HPDE6-E6E7 (cell line): ENCODE results near the gene SMC1A.
A peak's percentile ranks its signal among the peaks of the same experiment; 100 is the strongest.
"Not testable (repeated sequence)": the region's sequence is repeated elsewhere in the genome, so short reads cannot be mapped to it uniquely, and the experiment has no call there.

Source experiments
- DNase-seq: peaks from one replicate; pipeline ENCODE4 v3.0.0; 2011; ENCODE audit warnings: missing footprints; ENCODE audit errors: extremely low spot score

Gene SMC1A

DNA sequence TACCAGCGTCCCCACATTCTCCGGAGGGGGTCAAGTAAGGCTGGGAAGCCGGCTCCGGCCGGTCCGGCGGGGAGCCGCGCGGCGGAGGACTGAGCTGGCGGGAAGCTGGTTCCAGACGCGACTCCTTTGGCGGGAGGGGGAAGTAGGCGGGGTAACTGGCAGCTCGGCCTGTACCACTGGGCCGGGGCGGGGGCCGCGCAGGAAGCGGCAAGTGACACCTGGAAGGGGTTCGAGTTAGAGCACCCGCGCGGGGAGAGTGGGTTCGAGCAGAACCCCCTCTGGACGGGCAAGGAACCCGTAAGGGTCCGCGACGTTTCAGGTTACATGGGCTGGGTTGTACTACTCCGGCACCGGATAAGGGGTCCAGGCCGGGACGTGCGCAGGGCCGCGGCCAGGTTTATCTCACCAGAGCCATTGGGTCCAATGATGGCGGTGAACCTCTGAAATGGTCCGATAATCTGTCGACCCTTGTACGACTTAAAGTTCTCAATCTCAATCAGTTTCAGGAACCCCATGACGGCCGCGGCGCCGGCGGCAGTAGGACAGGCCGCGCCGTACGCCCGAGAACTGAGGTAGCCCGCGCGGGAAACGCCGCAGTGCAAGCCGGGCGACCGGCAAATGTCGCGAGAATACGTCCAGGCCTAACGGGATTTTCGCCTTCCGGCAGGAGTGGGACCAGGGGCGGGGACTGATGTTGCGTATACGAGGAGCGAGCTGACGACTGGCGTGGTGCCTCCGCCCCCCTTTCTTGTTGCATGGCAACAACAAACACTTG, at the start of gene SMC1A:
Gene SMC1A, minus strand, starts transcription at position 569 of the 775 bp plus-strand sequence. Its CDS starts 54 bp downstream, at position 515.
- peak; percentile 99 for DNase-seq

DNA sequence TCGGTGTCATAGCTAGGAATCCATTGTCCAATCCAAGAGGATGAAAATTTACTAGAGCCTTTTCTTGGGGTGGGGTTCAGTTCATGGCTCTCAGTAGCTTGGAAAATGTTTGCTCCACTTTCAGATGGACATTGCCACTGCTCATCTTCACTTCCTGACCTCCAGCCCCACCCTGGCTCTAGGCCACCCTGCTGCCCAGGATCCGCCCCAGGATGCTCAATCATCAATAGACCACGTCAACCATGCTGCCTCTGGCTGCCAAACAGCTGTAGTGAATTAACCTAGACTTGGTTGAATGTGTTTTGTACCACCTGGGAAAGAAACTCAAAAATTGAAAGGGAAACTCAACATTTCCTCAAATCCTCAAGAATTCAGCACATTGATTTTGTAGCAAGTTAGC, 48.9 kb upstream of the SMC1A start:
- no peak for DNase-seq

DNA sequence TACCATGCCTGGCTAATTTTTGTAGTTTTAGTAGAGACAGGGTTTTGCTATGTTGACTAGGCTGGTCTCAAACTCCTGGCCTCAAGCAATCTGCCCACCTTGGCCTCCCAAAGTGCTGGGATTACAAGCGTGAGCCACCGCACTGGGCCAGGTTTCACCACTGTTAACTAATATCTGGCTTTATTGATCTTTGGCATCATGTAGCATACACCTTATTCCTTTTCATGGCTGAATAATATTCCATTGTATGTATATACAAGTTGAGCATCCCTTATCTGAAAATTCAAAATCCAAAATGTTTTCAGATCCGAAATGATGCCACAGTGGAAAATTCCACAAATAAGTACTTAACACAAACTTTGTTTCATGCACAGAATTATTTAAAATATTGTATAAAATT, 46.2 kb upstream of the SMC1A start:
- not testable (repeated sequence) for DNase-seq

DNA sequence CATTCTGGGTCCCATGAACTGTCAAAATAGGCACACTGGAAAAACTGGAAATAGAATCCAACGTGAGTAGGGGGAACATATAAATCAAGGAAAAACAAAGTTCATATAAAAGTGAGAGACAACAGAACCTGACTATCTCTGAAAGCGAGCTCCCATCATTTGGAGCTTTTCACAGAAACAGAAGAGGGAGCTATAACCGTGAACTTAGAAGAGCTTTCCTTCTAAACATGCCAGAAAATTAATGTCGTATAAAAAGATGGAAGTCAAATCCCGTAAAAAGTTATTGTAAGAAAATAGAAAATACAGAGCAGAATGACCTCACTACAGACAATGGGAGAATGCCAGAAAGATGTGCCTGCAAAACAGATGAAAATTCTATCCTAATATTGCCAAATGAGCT, 35.6 kb upstream of the SMC1A start:
- DNase-seq: no peak

DNA sequence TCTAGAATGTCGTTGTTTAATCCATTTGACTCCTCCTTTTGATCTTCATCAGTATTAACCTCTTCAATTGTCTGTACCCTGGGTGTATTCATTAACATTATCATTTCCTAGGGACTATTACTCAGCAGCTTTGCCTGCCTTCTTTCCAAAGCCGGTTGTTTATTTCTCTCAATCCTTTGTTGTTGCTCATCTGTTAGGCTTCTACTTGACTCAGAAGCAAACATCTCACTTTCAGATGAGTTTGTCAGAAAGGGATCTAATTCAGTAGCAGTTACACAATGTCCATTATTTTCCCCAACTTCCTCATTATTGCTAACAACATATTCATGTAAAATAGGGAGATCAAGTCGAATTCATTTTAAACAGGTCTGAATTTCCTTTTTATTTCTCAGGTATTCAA, 33.8 kb upstream of the SMC1A start:
- no peak for DNase-seq

DNA sequence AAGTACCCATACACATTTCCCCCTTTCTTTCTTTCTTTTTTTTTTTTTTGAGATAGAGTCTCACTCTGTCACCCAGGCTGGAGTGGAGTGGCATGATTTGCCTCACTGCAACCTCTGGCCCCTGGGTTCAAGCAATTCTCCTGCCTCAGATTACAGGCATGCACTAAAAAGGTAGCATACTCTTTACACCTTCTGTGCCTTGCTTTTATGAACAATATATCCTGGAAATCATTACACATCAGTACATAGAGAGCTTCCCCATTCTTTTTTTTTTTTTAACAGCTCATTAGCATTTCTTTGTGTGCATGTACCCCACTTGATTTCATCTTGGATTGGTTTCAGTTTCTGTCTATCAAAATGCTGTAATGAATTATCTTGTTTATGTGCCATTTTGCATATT, 30.4 kb upstream of the SMC1A start:
- DNase-seq: no peak

DNA sequence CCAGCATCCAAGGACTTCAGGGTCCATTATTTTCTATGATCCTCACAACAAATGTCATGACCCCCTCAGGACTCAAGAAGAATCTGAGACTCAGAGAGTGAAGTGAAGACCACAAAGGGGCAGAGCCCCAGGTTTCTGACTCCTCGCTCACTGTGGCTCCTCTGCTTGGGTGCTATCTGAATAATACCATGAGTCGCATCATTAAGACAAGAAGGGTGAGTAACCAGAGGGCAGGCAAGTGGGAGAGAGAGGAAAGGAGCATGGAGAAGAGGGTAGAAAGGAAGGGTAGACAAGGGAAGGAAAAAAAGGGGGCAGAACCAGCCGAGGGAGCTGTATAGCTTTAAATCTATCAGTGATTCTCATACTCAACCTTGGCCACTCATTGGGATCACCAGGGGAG, 27.2 kb upstream of the SMC1A start:
- no peak for DNase-seq

DNA sequence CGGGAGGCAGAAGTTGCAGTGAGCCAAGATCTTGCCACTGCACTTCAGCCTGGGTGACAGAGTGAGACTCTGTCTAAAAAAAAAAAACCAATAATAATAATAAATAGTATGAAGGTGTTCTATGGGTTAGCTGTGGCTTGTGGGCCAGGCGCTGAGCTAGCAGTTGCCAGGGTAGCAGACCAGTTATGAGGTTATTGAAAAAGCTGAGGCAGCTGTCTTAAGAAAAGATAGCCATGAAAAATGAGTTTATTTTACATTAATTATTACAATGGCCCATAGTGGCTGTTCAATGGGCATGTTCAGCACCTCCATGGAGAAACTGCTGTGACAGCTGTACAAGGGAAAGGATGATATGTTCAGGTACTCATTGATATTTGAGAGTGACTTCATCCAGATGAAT, 25.0 kb upstream of the SMC1A start:
- no peak for DNase-seq

DNA sequence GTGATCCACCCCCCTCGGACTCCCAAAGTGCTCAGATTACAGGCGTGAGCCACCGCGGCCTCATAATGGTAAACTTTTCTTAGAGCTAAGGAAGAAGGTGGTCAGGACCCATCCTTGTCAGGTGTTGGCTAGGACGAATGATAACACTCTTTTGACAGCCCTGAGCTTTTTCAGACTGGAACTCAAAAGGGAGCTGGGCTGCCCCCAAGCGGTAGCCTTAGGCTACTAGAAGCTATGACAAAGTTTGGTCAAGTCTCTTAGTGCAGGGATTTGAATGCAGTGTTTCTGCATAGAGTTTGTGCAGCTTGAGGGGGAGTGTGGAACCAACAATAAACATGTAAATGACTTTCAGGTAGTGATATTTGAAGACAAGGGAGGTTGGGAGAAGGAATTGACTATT, 23.5 kb upstream of the SMC1A start:
- DNase-seq: no peak

DNA sequence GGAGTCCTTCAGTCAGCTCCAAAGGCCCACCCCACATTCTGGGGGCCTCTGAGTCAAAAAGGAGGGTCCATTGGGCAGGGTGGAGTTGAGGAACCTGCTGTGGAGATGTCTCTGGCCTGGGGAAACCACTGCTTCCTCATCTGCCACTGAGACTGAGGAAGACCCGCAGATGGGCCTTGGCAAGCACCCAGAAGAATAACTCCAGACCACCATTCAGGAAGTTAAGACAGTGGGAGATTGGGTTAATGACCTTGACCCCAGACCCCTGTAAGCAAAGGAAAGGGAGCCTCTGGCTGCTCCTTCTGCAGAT, 19.8 kb upstream of the SMC1A start:
- no peak for DNase-seq

DNA sequence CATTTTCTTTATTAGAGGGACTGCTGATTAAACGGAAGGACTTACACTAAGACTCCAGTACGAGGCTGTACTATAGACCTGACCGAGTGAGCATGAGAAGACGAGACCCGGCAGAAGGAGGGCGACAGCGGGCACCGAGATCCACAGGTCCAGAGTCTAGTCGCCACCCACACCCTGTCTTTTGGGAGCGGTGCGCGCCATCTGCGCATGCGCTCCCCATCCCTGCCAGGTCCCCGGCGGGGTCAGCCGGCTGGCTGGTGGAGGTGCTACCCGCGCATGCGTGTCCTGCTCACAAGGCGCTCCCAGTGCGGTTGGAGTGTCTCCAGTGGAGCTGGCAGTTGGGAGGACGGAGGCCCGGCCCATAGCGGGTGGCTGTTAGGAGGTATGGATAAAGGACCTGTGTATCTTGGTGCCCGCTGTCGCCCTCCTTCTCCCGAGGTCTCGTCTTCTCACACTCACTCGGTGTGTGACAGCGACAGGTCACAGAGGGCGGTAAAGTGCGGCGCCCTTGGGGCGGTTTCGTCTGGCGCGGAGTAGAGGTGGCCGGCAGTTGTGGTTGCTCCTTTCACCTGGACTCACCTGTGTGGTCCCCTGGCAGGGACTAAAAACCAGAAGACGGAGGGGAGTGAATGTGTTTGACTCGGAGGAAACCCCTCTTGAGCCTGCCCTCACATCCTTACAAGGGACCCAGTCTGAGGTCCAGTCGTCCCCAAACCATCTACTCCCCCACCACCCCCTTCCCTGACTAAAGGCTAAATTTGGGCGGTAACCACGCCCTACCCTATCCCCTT, 19.3 kb upstream of the SMC1A start:
- peak; percentile 73 for DNase-seq

DNA sequence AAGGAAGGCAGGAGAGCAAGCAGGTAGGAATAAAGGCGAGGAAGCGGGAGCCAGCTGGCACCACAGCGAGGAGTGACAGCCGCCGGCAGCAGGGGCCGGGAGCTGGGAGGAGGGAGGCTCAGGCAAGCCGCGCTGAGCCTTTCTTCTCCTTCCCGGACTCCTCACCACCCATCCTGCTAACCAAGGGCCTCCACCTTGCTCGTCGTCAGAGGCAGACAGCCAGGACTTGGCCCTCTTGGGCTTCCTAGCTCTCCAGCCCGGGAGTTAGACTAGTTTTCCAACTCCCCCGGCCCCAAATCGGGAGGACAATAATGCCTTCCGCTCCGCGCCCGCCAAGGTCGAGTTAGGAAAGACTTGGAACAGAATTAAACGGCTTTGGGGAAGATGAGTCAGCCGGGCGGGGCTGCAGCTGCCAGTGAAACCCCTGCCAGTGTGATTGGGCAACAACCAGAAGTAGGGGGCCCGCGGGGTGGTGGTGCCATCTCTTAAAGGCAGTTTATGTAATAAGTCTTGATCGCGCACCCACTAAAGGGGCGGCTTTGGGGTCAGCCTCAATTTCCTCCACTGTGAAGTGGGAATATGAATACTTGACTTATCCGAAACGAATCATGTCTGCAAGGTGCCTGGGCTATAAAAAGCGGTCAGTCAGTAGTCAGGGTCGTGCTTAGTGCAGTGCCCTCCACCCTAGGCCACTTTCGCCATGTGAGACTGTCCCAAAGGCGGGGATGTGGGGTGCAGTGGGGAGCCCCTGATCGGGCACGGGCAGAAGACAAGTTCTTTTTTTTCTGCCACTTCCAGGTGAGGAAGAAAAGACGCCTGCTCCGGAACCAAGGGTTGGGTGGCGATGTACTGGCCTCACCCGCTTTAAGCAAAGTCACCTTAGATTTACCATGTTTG, 18.4 kb upstream of the SMC1A start:
- DNase-seq: no peak

DNA sequence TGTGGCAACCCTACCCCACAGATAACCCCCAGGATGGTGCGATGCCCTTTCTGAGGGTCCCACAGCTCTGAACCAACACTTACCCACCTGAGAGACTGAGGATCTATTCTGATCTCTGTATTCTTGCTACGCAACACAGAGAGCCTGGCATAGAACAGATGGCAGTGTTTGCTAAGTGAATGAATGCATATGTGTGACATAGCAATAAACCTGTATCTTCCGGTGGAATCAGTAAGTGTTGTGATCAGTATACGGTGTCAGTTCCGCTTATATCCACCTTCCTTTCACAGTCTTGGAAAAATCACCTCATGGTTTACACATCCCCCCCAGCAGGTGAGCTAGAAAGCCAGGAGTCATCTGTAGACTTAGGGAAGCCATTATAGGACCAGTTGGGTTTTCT, 17.6 kb upstream of the SMC1A start:
- no peak for DNase-seq

DNA sequence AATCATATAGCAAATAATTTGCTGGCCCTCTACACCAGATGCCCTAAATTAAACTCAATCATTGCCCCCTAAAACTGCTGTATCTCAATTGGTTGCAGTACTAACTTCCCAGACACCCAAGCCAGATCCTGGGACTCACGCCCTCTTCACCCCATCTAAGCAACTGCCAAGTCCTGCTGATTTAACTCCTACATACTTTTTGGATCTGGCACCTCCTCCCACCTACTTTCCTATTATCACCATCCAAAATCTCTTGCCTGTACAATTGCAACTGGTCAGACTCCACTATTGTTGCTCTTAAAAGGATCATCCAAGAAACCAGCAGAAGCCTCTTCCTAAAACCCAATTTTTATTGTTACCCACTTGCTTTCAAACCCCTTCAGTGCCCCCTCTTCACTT, 16.4 kb upstream of the SMC1A start:
- no peak for DNase-seq

DNA sequence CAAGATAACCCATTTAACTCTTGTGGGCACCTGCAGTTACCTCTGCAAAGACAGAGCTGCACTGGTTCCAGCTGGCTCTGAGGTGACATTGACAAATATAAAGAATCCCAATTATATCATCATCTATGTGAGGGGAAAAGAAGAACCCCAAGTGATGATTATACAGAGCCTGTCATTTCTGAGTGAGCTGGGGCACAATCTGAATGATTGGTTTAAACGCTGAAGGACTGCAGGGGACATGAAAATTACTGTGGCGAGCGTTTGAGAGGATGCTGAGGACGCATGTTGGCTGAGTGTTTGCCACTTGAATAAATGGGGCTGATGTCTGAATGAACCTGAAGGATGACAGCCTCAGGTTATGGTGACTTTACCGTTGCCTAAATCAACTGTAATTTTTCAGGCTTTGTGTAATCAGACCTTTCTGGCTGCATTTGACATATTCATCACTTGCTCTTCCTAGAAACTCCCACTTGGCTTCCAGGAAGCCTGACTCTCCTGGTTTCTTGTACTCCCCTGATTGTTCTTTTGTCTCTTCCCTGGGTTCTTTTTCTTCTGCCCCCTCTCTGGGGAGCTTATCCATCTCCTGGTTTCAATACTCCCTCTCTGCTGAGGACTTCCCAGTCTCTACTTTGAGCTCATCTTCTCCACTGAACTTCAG, 15.8 kb upstream of the SMC1A start:
- DNase-seq: no peak

DNA sequence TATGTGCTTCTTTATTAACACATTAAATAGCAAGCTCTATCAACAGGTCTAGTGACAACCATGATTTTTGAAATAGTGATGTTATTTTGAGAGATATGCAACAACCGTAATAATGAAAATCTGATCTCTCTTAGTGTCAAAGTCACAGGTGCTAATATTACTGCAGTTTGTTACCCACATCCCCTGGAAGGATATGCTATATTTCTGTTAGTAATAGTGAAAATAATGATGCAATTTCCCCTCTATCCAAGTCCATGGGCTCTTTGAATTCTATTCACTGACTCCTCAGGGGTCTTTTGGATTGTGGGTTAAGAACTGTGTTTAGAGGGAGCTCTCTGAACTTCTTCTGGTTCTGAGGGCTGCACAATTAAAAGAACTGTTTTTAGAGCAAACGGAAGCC, 14.8 kb upstream of the SMC1A start:
- no peak for DNase-seq

DNA sequence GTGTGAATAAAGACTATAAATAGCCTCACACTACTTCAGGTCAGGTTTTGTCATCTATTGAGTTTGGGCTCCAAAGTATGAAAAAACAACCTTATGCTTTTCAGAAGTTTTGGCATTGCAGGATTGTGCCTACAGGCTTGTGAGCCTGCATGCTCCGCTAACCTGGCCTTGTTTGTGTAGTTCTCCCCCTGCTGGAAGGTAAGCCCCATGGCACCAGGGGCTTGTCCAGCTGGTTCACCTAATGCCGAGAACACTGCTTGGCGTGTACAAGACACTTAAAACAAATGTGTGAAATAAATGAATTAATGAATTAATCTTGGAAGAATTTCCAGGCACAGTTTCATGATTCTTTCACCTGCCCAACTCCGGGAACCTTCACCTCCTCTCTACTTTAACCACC, 13.5 kb upstream of the SMC1A start:
- peak; percentile 74 for DNase-seq

DNA sequence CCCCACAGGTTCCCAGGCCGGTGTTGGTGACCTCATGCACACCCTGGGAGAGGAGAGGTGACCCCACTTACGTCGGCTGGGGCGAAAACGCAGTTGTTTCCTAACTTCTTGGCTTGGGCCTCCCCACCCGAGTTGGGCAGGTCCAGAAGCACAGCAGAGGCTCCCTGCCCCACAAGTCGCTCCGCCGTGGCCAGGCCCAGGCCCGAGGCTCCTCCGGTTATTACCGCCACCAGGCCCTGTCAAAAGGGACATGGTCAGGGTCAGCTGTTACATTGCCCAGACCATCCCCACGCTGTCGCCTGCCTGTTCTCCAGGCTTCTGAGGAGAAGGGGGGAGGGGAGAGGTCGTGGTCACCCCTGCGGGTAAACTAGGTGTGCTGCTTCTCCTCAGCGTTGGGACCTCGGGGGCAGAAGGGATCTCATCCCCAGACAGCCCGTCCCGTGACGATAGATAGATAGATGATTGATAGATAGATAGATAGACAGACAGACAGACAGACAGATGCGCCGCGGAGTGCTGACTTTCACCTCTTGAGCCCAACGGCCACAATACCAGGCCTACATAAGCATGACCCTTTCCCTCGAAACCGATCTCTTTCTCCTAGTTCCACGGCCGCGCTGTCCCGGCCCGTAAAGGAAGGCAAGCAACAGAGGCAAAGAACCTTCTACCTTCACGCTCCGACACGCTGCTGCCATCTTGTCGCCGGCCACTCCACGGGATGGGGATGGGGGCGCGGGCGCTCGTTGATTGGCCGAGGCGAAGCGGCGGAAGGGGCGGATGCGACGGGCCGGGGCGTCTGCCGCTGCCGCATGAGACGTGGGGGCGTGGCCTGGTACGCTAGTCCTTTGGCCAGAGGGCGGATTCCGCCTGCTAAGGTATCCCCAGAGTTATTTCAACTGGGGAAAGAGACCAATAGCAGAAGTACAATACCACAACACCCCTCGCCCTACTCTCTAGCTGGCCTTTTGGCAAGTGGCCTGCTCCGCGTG, 11.5 kb upstream of the SMC1A start, which contains the start of gene HSD17B10:
Gene HSD17B10, minus strand, starts transcription at position 720 of the 989 bp plus-strand sequence. Its CDS starts 25 bp downstream, at position 695.
- DNase-seq: peak; percentile 69

DNA sequence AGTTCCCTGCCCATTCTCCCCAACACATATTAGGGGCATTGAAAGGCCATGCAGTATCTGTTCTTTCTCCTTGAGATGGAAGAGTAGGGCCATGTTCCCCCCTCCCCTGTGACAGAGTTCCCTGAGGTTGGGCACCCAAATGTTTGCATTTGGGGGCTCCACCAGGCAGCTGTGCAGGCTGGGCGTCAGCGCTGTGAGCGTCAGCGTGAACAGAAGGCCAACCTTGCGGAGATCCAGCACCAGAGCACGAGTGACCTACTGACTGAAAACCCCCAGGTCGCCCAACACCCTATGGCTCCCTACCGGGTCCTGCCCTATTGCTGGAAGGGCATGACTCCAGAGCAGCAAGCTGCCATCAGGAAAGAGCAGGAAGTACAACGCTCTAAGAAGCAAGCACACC, 7.8 kb upstream of the SMC1A start:
- no peak for DNase-seq

DNA sequence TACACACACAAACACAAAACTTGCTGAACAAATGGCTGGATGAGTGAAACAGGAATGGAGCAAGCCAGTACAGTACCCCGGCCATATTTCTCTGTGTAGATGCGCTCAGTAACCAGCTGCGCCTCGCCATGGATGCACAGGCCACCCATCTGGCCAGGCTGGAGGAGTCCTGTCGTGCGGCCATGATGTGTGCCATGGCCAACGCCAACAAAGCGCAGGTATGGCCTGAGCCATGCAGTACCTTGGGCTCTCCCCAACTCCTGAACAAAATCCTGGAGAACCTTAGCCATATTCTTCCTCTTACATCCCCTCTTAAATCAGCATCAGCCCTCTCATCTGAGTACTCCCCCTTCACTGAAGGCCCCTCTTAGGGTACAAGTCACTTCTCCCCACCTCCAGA, 7.3 kb upstream of the SMC1A start:
- DNase-seq: no peak
